GM21367 (cell line): ENCODE data around the gene PCK2.

ENCODE experiments used
- ATAC-seq: cut with Tn5 transposase; IDR thresholded peaks from one replicate; pipeline ENCODE4 v1.9.1; 2021; ENCODE audit not compliant: unreplicated experiment

Gene PCK2

GRCh38 chr14:24074625-24075484 lies 19.3 kb upstream of the PCK2 start:
- ATAC-seq = no peak

DNA sequence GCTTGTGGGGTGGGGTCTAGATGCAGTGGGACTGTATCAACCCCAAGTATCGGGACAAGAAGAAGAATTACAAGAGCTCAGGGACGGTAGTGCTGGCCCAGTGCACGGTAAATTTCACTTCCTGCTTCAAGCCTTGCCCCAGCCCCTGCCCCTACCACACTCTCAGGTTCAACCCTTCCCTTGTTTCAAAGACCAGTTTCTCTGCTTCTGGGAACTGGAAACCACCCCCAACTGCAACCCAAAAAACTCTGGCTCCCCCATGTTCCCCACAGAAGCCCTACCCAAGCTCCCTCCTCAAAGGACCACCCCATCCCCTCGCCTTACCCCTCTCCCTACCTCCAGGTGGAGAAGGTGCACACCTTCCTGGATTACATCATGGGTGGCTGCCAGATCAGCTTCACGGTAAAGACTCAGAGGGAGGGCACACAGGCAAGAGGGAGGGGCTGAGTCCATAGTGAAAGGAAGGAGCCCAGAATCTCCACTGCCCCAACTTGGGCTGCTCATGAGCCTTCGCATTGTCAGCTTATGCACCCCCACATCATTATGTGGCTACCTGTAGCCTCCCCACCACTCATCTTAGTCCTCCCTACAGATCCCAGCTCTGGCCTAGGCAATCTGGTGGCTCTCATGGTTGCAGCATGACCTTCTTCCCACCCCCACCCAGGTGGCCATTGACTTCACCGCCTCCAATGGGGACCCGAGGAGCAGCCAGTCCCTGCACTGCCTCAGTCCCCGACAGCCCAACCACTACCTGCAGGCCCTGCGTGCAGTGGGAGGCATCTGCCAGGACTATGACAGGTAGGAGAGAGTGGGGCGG lies 18.4 kb upstream of the PCK2 start:
- ATAC-seq = no peak

GRCh38 chr14:24076302-24076601 lies 17.9 kb upstream of the PCK2 start:
- ATAC-seq = no peak

DNA sequence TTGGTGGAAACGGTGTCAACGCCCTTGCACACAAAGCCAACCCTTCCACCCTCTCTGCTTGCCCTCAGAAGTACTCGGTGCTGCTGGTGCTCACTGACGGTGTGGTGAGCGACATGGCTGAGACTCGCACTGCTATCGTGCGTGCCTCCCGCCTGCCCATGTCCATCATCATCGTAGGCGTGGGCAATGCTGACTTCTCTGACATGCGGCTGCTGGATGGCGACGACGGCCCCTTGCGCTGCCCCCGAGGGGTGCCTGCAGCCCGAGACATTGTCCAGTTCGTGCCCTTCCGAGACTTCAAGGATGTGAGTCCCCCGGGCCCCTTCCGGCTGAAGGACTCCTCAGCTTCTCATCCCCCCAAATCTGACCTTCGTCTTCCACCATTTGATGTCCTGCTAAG lies 17.0 kb upstream of the PCK2 start:
- no peak for ATAC-seq

GRCh38 chr14:24078146-24078545 lies 16.0 kb upstream of the PCK2 start:
- no peak for ATAC-seq

DNA sequence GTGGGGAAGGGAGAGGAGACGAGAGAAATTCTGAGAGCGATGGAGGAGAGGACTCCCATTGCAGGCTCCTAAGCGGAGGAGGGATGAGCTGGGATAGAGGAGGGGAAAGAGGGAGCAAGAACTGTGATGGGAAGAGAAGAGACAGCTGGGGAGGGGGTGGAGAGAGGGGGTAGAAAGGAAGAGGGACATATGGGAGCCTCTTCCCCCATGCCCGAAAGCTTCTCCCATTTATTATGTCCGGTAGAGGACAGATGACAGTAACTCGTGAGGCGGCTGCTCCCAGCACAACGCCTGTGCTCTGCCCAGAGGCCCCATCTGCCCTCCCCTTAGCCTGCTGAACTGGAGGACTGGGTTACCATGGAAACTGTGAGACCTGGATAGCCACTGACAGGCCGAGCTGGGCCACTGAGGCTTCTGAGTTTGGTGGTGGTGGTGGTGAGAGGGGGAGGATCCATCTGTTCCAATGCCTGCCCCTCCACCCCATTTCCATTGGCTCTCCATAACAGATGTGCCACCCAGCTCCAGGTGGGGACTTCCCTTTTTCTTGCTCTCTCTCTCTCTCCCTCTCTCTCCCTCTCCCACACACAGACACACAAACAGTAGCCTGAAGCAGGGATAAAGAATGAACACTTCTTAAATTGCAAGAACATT lies 14.5 kb upstream of the PCK2 start:
- no peak for ATAC-seq

- ATAC-seq = no peak
These were observed 14.0 kb upstream of the PCK2 start for GRCh38 chr14:24080142-24080530.

GRCh38 chr14:24080888-24081738 lies 13.0 kb upstream of the PCK2 start:
- ATAC-seq = peak; percentile 88

GRCh38 chr14:24081739-24082211 lies 12.3 kb upstream of the PCK2 start:
- ATAC-seq = no peak

DNA sequence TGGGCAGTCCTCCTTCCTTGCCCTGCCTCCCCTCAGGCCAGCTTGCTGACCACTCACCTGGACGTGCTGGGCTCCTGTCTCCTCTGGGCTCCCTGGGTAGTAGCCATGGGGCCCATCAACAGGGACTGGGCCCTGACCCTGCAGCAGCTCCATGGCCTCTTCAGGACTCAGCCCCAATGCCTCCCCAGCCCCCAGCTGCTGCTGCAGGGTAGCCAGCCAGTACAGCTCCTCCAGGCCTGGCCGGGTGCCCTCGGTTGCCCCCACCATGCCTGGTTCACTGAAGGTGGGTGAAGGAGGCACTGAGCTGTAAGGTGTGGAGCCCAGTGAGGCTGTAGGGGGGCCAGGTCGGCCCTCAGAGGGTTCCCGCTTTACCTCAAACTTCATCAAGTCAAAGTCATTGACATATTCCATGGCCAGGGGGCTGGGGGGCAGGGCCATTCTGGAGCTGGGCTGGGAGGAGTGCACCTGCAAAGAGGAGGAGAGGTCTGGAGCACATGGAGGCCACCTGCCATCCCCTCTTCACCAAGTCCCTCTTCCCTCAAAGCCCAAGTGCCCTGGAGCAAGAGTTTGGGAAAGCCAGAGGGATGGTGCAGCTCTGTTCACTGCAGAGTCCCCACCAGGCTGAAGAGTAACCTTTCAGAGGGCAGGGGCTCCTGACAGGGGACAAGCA lies 11.6 kb upstream of the PCK2 start:
- ATAC-seq = no peak

GRCh38 chr14:24083462-24083861 lies 10.6 kb upstream of the PCK2 start:
- ATAC-seq = no peak

DNA sequence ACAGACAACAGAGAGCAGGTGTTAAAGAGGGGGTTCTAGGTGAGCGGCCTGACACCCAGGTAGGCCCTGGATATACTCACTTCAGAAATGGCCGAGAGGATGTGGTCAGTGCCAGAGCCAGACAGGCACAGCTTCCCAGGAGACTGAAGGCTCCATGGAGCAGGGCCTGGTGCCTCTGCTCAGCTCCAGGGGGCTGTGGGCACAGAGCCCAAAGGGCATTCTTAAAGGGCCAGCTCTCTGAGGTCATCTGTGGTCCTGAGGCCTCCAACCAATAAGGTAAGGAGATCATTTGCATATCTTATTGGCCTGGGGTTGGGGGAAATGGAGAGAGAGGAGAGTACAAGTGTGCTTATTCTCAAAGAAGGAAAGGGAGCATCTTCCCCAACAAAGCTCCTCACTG lies 9.7 kb upstream of the PCK2 start:
- no peak for ATAC-seq

- no peak for ATAC-seq
These were observed 8.9 kb upstream of the PCK2 start for GRCh38 chr14:24085215-24085614.

DNA sequence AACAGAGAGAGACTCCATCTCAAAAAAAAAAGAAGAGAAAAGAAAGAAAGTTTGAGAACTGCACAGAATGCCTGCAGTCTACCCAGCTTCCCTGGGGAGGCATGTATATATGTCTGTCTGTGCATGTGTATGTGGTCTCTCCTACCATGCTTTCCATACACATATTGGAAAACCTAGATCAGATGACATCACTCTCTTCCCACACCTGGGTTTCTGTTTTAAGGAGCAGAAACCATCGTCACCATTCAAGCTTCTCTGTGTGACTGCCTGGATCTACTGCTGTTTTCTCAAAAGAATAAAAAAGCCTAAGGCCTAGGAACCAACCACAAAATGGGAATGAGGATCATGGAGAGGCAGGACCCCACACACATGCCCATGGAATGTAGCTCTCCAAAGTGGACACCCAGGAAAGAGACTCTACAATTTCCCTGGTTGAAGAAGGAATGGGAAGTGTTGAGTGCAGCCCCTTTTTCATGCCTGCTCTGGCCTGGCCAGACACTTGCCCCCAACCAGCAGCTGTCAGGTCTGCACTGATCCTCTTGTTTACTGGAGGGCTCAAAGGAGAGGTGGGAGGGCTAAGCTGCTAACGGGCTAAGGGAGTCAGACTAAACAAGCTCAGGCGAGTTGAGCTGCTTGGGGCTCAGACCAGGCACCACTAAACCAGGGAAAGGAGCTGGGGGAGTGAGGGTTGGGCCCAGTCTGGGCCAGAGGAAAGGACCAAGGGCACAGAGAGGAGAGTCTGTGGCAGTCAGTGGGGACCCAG lies 7.7 kb upstream of the PCK2 start:
- no peak for ATAC-seq

DNA sequence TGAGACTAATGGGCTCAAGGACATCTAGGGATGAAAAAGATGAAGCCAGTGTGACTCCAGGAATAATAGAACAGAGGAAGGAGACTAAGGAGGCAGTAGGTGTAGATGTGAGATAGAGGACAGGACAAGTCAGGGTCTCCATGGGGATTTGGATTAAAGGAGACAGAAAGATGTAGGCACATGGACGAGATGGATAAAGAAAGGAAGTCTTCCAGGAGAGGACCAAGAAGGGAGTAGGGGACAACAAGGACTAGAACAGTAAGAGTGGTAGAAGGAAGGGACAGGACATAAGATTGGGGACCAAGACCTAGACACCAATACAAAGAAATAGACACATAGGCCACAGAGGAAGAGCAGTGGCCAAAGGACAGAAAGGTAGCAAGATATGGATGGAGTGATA lies 7.1 kb upstream of the PCK2 start:
- ATAC-seq = no peak

- ATAC-seq = no peak
These were observed 6.0 kb upstream of the PCK2 start for GRCh38 chr14:24088095-24088494.

GRCh38 chr14:24089890-24090289 lies 4.2 kb upstream of the PCK2 start:
- no peak for ATAC-seq

DNA sequence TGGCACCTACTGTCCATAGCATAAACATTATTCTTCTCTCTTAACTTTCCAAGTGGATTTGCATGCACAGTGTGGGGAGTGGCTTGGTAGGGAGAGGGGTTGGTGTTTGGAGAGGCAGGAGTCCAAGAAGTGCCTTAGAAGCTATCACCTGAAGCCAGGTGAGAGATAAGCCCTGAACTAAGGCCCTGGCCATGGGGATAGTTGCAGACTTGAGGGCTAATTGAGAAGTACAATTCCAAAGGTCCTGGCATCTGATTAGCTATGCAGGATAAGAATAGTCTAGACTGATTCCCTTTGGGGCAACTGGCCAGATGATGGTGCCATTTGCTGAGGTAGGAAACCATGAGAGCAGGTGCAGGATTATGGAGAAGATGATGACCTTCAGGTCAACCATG lies 2.0 kb upstream of the PCK2 start:
- ATAC-seq = no peak

- no peak for ATAC-seq
These were observed 1.5 kb upstream of the PCK2 start for GRCh38 chr14:24092505-24093206.
